ENCODE data around the gene TMEM161A. TPM values are rescaled to one million over a fixed set of nuclear protein-coding genes. Genes with fewer than 3 reads are reported as not detected.
"Not testable (repeated sequence)": the region's sequence is repeated elsewhere in the genome, so short reads cannot be mapped to it uniquely, and the experiment has no call there.

The TMEM161A gene
- polyA plus RNA-seq, 3 donors = 25.7 to 29.2 (median 28.6) TPM

DNA sequence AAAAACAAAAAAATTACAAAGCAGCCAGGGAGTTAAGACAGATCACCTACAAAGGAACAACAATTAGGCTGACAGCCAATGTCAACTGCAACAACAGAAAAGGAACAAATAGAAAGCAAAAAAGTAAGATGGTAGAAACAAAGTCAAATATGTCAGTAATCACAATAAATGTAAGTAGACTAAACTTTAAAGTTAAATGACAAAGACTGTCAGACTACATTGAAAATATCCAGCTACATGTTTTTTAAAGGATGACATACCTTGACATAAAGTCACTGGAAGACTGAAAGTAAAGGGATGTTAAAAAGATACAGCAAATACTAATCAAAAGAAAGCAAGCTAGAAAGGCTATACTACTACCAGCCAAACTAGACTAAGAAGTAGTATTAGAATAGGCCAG, 14.9 kb downstream of the TMEM161A start:
- DNase-seq (ENCODE audit: low read depth in 3 of 3, low spot score in 2 of 3) = no peak

DNA sequence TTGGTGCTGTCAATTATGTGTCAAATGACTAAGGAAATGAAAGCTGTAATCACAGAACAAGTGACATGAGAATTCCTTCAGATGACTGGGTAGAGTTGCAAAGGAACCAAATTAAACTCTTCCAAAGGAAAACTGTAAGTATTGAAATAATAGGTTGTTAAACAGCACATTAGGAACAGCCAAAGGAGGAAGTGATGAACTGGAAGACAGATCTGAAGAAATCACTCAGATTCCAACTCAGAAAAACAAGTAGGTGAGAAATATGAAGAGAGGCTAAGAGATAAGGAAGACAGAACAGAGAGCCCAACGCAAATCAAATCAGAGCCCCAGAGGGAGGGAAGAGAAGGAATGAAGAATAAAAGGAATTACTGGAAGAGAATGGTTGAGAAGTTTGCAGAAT, 15.4 kb downstream of the TMEM161A start:
- no peak for DNase-seq (ENCODE audit: low read depth in 3 of 3, low spot score in 2 of 3)

DNA sequence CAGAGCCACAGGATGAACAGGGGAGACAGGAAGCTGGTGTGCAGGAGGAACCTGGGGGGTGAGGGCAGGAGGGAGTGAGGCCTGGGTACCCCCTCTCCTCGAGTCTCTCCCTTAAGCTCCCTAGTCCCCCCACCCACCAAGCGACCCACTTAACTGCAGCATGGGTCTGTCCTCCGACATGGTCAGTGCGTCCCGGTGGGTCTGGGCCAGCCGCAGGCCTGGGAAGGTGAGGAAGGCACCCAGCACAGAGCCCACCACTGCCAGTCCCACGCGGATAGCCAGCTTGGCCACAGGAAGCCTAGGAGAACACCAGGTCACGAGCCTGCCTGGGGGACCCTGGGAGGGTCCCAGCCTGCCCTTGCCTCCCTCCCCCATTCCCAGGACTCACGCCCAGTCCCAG, 16.9 kb downstream of the TMEM161A start:
- DNase-seq (ENCODE audit: low read depth in 3 of 3, low spot score in 2 of 3) = no peak

DNA sequence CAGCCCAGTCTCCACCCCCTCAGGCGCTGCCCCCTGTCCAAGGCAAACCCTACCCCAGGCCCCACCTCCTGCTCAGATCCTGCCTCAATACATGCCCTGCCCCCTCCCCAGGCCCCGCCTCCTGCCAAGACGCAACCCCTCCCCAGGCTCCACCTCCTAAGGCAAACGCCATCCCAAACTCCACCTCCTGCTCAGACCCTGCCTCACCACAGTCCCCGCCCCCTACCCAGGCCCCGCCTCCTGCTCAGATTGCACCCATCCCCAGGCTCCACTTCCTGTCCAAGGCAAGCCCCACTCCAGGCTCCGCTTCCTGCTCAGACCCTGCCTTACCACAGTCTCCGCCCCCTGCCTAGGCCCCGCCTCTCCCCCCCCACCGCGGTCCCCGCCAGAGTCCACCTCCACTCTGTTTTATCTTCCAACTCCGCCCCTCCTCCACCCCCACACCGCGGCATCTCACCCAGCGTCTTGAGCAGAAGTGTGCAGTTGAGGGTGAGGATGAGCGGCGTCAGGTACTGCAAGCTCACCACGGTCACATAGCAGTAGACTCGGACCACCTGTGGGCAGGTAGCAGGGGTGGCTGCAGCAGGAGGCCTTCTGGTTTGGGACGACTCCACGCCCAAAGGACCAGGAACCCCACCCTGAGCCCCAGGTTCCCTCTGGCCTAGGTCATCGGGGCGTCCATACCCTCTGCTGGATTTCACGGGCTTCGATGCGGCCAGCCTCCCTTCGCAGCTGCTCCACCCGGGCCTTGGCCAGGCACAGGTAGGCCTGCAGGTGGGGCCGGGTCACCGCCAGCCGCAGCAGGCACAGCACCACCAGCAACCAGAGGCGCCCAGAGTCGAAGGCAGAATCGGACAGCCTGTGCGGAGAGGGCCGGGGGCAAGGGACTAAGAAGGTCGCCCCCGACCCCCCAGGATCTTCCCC, 17.7 kb downstream of the TMEM161A start:
- DNase-seq (ENCODE audit: low read depth in 3 of 3, low spot score in 2 of 3) = peak in 1 of 3 donors; percentile 70

DNA sequence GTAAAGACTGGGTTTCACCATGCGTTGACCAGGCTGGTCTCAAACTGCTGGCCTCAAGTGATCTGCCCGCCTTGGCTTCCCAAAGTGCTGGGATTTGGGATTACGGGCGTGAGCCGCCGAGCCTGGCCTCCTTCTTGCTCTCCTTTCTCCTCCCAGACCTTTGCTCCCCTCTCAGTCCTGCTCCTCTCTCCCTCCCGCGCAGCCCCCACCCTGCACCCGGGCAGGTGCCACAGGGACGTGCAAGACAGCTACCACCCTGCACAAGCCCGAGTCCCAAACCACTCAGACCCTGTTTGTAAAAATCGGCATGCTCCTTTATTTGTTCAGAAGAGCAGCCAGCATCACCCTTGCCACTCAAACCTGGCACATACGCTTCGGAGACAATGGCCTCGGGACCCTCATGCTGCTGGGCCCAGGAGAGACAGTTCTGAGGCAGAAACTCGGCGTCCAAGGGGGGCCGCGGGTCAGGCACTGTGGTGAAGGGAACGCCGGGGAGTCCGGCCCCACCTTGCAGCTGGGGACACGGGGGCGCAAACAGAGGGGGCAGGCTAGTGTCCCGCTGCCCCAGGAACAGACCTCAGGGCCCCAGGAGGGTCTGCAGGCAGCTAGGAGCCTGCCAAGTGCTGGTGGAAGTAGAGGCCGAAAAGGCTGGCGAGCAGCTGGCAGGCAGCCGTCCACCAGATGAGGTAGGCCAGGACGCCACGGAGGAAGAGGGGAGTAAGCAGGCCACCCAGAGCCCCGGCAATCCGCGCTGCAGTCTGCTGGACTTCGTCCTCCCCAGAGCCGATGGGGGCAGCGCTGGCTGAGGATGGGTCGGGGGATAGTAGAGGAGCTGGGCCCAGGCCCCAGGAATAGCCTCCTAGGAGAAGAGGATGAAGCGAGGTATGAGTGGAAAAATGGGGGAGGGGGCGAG, 18.7 kb downstream of the TMEM161A start:
- no peak for DNase-seq (ENCODE audit: low read depth in 3 of 3, low spot score in 2 of 3)

DNA sequence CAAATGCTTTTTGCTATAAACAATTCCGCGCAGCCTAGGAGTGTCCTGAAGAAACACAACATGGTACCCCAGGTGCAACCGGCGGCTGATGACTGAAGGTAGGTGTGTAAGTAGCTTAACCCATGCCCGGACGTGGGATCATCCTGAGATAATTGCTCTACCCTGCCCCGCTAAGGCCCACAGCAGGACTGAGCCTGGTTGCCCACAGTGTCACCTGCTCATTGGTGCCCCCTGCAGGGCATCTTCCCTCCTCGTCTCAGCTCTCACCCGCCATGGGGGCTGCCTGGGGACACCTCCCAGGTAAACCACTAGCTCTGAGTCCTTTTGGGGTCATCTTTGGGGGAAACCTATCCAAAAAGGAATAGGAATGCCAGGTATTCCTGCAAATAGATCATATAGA, 22.3 kb downstream of the TMEM161A start:
- no peak for DNase-seq (ENCODE audit: low read depth in 3 of 3, low spot score in 2 of 3)

DNA sequence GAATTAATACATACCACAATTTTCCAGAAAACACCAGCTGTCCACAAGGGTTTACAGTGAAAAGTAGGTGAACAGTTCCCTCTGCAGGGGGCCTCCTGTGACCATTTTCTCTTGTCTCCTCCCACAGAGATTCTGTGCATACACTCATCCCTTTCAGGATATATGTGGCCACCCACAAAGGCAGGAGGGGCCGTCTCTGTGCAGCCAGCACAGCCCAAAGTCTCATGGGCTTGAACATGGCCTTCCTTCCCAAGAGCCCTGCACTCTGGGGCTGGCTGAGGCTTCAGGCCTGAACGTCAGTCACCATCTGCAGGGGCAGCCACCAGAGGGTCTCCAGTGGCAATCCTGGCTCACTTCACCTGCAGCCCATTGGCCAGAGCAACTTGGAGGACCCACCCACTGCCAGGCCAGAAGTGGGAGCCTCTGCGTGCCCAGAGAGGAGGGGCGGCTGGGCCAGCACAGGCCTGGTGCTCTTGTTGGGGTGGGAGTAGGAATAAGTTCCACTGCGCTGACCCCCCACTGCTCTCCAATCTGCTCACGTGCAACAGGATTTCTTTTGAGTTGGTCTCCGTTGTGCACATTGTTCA, 25.1 kb downstream of the TMEM161A start:
- DNase-seq (ENCODE audit: low read depth in 3 of 3, low spot score in 2 of 3) = no peak

DNA sequence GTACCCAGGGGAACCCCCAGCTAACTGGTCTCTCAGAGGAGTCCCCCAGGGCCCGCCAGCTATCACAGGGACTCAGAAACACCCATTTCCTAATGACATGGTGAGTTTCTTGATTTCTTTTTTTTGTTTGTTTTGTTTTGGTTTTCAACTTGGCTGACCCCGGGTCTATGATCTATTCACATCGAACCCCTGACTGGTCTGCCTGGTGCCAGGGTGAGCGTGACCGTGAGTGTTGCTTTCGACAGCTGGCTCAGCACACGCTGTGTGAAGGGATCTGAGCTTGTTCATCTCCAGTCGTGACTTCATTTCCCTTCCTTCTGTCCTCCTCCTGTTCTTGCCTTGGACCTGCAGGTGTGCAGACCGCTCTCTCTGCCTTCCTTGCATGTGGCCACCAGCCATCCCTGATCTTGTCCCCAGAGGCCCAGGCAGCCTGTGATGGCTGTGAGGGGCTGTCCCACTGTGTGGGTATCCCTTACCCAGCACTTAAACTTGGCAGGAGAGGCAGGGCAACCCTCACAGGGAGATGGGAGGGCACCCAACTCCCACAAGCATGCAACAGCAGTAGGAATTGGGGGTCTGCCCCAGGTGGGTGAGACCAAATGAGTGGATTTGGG, 26.2 kb downstream of the TMEM161A start:
- DNase-seq (ENCODE audit: low read depth in 3 of 3, low spot score in 2 of 3) = no peak

DNA sequence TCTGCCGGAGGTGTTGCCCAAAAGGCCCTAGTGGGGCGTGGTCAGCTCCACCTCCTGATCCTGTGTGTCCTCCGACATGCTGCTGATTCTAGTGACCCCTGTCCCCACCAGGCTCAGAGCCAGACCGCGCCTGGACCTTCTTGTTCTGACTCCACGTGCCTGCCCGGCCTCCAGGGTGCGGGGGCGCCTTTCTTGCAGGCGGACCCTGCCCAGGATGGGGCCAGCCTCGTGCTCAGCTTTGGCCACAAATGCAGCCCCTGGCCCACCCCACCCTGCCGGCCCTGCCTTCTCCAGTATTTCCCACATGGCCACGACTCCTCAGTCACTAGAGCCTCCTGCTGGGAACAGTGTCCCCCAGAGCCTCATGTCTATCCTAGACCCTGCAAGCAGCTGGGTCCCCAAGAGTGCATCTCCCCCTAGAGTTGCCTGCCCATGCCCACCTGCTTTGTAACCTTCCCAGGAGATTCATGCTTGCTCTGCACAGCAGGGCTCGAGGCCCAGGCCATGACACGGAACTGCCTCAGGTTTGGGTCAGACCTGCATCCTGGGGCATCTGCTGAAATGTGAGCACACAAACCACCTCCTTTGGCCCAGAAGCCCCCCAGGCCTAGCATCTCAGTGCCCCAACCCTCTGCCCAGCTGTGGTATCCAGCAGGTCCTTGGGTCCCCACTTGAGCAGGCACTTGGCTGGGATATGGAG, 27.0 kb downstream of the TMEM161A start:
- DNase-seq (ENCODE audit: low read depth in 3 of 3, low spot score in 2 of 3) = no peak

DNA sequence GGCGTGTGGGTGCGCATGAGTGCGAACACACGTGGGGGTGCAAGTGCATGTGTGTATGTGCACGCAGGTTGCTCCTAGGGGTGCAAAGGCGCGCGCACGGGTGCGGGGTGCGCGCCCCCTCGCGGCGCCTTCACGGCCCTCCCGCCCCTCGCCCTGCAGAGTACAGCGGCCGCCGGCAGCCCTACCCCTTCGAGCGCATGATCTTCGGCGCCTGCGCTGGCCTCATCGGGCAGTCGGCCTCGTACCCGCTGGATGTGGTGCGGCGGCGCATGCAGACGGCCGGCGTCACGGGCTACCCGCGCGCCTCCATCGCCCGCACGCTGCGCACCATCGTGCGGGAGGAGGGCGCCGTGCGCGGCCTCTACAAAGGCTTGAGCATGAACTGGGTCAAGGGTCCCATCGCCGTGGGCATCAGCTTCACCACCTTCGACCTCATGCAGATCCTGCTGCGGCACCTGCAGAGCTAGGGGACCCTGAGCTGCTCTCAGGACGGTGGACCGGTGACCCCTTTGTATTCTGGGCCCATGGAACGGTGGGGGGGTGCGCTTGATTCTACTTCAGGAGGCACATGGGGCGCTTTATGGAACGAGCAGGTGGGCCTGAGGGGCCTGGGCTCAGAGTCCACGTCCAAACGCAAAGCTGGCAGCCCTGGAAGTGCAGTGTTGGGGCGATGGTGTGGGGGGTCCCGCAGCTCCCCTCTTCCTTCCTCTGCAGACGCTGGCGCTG, 27.7 kb downstream of the TMEM161A start:
- DNase-seq (ENCODE audit: low read depth in 3 of 3, low spot score in 2 of 3) = no peak

DNA sequence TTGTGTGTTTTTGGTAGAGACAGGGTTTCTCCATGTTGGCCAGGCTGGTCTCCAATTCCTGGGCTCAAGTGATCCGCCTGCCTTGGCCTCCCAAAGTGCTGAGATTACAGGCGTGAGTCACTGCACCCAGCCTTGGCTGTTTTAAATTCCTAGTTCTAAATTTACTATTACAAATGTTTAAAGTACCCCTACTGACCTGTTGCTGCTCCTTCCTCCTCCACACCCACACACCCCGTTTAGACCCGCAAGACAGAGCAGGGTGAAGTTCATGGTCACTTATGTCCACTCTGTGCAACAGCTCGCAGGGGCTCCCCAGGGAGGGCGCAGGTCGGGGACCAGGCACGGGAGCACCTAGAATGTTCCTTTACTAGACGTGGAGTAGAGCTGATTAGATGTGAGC, 28.7 kb downstream of the TMEM161A start:
- no peak for DNase-seq (ENCODE audit: low read depth in 3 of 3, low spot score in 2 of 3)

DNA sequence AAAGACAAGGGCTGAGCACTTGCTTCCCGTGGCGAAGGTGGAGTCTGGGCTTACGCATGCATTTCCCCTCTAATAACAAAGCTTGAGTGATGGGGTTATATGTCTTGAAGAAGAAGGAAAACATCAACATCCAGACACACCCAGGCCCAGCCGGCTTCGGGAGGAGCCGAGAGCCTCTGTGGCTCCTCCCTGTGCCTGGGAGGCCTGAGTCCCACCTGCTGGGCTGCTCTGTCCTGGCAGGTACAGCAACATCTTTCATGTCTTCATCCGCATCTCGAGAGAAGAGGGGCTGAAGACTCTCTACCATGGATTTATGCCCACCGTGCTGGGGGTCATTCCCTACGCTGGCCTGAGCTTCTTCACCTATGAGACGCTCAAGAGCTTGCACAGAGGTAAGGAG, 30.6 kb downstream of the TMEM161A start:
- DNase-seq (ENCODE audit: low read depth in 3 of 3, low spot score in 2 of 3) = no peak

DNA sequence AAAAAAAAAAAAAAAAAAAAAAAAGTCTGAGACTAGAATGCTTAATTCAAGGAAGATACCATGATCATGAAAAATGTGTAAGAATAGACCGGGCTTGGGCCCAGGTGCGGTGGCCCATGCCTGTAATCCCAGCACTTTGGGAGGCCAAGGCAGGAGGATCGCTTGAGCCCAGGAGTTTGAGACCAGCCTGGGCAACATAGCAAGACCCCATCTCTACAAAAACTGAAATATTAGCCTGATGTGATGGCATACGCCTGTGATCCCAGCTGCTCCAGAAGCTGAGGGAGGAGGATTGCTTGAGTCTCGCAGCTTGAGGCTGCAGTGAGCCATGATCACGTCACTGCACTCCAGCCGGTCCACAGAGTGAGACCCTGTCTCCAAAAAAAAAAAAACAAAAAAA, 31.3 kb downstream of the TMEM161A start:
- DNase-seq (ENCODE audit: low read depth in 3 of 3, low spot score in 2 of 3) = not testable (repeated sequence)

DNA sequence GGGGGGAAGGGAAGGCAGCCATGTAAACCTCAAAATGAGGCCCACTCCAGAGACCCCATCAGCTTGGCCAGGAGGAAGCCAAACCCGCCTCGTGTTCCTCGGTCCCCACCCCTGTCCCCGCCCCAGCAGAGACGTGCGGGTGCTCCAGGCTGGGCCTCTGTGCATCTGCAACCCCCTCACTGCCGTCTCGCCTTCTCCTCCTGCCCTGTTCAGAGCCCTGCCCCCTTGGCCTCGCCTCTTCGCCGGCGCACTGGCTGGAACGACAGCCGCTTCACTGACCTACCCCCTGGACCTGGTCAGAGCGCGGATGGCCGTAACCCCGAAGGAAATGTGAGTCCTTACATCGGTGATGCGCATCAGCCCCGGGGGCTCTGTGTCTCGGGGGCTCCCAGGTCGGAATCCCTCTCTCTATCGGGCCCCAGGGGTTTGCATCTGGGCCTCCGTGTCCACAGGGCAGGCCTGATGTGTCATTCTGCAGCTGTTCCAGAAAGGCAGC, 32.2 kb downstream of the TMEM161A start:
- DNase-seq (ENCODE audit: low read depth in 3 of 3, low spot score in 2 of 3) = no peak

DNA sequence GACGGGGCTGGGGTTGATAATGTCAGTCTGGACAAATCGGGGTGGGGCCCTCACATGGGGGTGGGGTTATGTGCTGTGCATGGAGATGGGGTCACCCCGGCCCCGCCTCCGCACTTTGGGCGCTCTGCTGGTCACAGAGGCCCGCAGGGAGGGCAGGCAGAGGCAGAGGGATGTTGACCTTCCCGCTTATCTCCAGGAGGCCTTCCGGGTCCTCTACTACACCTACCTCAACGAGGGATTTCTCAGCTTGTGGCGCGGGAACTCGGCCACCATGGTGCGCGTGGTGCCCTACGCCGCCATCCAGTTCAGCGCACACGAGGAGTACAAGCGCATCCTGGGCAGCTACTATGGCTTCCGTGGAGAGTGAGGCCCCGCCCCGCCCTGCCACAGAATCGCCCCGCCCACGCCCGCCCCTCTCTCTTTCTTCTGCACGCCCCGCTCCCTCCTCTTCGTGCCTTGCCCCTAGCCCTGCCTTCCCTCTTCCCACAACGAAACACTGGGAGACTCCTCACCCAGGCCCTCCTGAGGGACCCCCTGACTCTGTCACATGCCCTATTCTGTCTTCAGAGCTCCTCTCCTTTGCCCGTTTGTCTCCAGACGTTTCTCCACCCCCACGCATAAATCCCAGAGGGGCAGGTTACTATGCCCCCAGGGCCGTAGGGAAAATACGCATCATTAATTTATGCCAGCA, 32.8 kb downstream of the TMEM161A start:
- peak in 2 of 3 donors; percentile 54 for DNase-seq (ENCODE audit: low read depth in 3 of 3, low spot score in 2 of 3)

DNA sequence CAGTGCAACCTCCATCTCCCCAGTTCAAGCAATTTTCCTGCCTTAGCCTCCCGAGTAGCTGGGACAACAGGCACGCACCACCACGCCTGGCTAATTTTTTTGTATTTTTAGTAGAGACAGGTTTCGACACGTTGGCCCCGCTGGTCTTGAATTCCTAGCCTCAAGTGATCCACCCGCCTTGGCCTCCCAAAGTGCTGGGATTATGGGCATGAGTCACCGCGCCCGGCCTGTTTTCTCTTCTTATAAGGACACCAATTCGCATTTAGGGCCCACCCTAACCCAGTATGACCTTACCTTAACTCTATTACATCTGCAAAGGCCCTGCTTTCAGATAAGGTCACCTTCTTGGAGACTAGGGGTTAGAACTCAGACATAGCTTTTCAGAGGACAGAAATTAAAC, 35.1 kb downstream of the TMEM161A start:
- DNase-seq (ENCODE audit: low read depth in 3 of 3, low spot score in 2 of 3) = no peak

DNA sequence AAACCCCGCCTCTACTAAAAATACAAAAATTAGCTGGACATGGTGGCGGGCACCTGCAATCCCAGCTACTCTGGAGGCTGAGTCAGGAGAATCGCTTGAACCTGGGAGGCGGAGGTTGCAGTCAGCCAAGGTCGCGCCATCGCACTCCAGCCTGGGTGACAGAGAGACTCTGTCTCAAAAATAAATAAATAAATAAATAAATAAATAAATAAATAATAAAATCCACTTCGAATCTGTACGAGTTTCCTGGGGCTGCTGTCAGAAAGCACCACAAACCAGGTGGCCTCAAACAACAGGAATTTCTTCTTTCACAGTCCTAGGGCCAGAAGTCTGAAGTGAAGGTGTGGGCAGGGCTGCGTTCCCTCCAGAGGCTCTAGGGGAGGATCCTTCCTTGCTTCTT, 35.7 kb downstream of the TMEM161A start:
- not testable (repeated sequence) for DNase-seq (ENCODE audit: low read depth in 3 of 3, low spot score in 2 of 3)

DNA sequence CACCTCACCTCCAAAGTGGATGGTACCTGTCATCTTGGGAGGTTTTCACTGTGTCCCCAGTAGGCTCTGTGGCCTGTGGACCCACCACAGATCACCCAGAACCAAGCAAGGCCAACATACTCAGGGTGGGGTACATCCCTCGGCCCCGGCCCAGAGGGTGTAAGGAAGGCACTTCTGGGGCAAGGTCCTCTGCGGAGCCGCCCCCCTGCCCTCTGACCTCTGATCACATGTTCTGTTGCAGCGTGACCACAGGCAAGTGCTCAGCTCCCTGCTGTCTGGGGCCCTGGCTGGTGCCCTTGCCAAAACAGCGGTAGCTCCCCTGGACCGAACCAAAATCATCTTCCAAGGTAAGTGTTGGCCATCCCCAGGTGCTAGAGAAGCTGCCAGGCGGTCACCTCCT, 36.7 kb downstream of the TMEM161A start:
- DNase-seq (ENCODE audit: low read depth in 3 of 3, low spot score in 2 of 3) = no peak

Data from right renal cortex interstitium (tissue), 3 donors.